Measurements from ENCODE around the gene STK39. TPM values are rescaled to one million over a fixed set of nuclear protein-coding genes. Genes with fewer than 3 reads are reported as not detected.

Gene STK39
- total and polyA plus RNA-seq, 2 donors from 2014 or later, result 15.9 to 27.1 TPM

DNA sequence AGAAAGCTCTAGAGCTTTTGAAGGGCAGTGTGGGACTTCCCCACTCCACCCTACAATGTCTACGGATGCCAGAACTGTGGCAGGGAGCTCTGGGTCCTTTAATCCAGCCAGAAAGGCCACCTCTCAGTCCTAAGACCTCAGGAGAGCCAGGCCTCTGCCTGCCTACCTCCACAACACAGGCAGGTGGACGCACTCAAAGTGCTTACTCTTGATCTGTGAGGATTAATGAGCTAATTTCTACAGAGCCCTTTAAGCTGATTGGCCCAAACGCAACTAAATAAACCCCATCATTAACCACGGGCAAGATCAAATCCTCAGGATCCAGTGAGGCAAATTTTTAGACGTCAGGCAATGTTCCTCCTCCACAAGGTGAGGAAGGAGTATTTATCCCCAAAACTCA, 8.1 kb downstream of the STK39 start:
- H3K4me3 ChIP-seq (ENCODE audit: low read length in 3 of 3), result no peak overlapping the region
- H3K9me3 ChIP-seq (ENCODE audit: control insufficient read depth in 2 of 3, insufficient read depth in 1 of 3, low read length in 3 of 3), result no peaks in the 10 kb centered on the region
- H3K27ac ChIP-seq (ENCODE audit: low read depth in 2 of 2, low read length in 2 of 2), result no peak overlapping the region
- H3K36me3 ChIP-seq (ENCODE audit: control insufficient read depth in 2 of 3, insufficient read depth in 3 of 3, low read length in 3 of 3), result no peaks in the 10 kb centered on the region
- intact Hi-C loops (cut with DNase I), result no loop called here
- no peaks in the 10 kb centered on the region for H3K27me3 ChIP-seq (ENCODE audit: control insufficient read depth, insufficient read depth, low read length)
- TF ChIP-seq, protein P1, sequence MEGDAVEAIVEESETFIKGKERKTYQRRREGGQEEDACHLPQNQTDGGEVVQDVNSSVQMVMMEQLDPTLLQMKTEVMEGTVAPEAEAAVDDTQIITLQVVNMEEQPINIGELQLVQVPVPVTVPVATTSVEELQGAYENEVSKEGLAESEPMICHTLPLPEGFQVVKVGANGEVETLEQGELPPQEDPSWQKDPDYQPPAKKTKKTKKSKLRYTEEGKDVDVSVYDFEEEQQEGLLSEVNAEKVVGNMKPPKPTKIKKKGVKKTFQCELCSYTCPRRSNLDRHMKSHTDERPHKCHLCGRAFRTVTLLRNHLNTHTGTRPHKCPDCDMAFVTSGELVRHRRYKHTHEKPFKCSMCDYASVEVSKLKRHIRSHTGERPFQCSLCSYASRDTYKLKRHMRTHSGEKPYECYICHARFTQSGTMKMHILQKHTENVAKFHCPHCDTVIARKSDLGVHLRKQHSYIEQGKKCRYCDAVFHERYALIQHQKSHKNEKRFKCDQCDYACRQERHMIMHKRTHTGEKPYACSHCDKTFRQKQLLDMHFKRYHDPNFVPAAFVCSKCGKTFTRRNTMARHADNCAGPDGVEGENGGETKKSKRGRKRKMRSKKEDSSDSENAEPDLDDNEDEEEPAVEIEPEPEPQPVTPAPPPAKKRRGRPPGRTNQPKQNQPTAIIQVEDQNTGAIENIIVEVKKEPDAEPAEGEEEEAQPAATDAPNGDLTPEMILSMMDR (IDR thresholded peaks at IDR 0.05; ENCODE audit: borderline replicate concordance, extremely low read depth, insufficient read depth), result no peak
- FAIRE-seq (no peak), DNase-seq (no peak)
- no peak overlapping the region for H3K9ac ChIP-seq (ENCODE audit: low read length in 3 of 3)
- H3K4me1 ChIP-seq (ENCODE audit: control insufficient read depth in 2 of 3, insufficient read depth in 2 of 3, low read depth in 1 of 3, low read length in 3 of 3), result peaks cover 0 to 3% (median 0%) of the 10 kb centered on the region in 3 donors

- intact Hi-C loops (cut with DNase I), result no loop called here
- H3K4me1 ChIP-seq (ENCODE audit: control insufficient read depth in 2 of 3, insufficient read depth in 2 of 3, low read depth in 1 of 3, low read length in 3 of 3), result peaks cover 0 to 5% (median 0%) of the 10 kb centered on the region in 3 donors
Measured at GRCh38 chr2:168237741-168238140, 9.7 kb downstream of the STK39 start.

GRCh38 chr2:168234407-168235085, 12.8 kb downstream of the STK39 start:
- H3K4me3 ChIP-seq (ENCODE audit: low read length in 3 of 3), result no peak overlapping the region
- H3K36me3 ChIP-seq (ENCODE audit: control insufficient read depth in 2 of 3, insufficient read depth in 3 of 3, low read length in 3 of 3), result no peaks in the 10 kb centered on the region
- H3K4me1 ChIP-seq (ENCODE audit: control insufficient read depth in 2 of 3, insufficient read depth in 2 of 3, low read depth in 1 of 3, low read length in 3 of 3), result peaks cover 0 to 5% (median 0%) of the 10 kb centered on the region in 3 donors
- TF ChIP-seq, protein P1 (IDR thresholded peaks at IDR 0.05; ENCODE audit: borderline replicate concordance, extremely low read depth, insufficient read depth), result no peak
- intact Hi-C loops (cut with DNase I), result no loop called here
- no peak for FAIRE-seq
- DNase-seq, result no peak
- H3K9ac ChIP-seq (ENCODE audit: low read length in 3 of 3), result no peak overlapping the region
- no peak overlapping the region for H3K27ac ChIP-seq (ENCODE audit: low read depth in 2 of 2, low read length in 2 of 2)
- no peaks in the 10 kb centered on the region for H3K27me3 ChIP-seq (ENCODE audit: control insufficient read depth, insufficient read depth, low read length)
- H3K9me3 ChIP-seq (ENCODE audit: control insufficient read depth in 2 of 3, insufficient read depth in 1 of 3, low read length in 3 of 3), result peaks cover 0 to 5% (median 0%) of the 10 kb centered on the region in 3 donors

More at GRCh38 chr2:168237741-168238140, 9.7 kb downstream of the STK39 start:
- no peaks in the 10 kb centered on the region for H3K27me3 ChIP-seq (ENCODE audit: control insufficient read depth, insufficient read depth, low read length)
- no peak for FAIRE-seq
- no peak overlapping the region for H3K27ac ChIP-seq (ENCODE audit: low read depth in 2 of 2, low read length in 2 of 2)
- H3K4me3 ChIP-seq (ENCODE audit: low read length in 3 of 3), result no peak overlapping the region
- no peak overlapping the region for H3K9ac ChIP-seq (ENCODE audit: low read length in 3 of 3)
- H3K9me3 ChIP-seq (ENCODE audit: control insufficient read depth in 2 of 3, insufficient read depth in 1 of 3, low read length in 3 of 3), result no peaks in the 10 kb centered on the region
- no peak for DNase-seq
- no peaks in the 10 kb centered on the region for H3K36me3 ChIP-seq (ENCODE audit: control insufficient read depth in 2 of 3, insufficient read depth in 3 of 3, low read length in 3 of 3)
- TF ChIP-seq, protein P1 (IDR thresholded peaks at IDR 0.05; ENCODE audit: borderline replicate concordance, extremely low read depth, insufficient read depth), result no peak

Measured in kidney (tissue), 14 donors.